Lower leg skin (tissue), 3 donors: ENCODE measurements around the gene SLX4IP.

Experiments used
- POLR2A ChIP-seq, 2 donors: fragments of 450-650 bp; IDR thresholded peaks; one replicate each; pipeline ENCODE4 v1.6.1; 2016 to 2017; ENCODE audit warnings: antibody characterized with exemption in 2 of 2, mild to moderate bottlenecking in 1 of 2, moderate library complexity in 1 of 2
- TF ChIP-seq, protein P1 (sequence below), 3 donors: fragments of 450-650 bp; IDR thresholded peaks; one replicate each; pipeline ENCODE4 v1.5.1; 2016; ENCODE audit warnings: antibody characterized with exemption in 3 of 3, mild to moderate bottlenecking in 3 of 3, moderate library complexity in 2 of 3

DNA sequence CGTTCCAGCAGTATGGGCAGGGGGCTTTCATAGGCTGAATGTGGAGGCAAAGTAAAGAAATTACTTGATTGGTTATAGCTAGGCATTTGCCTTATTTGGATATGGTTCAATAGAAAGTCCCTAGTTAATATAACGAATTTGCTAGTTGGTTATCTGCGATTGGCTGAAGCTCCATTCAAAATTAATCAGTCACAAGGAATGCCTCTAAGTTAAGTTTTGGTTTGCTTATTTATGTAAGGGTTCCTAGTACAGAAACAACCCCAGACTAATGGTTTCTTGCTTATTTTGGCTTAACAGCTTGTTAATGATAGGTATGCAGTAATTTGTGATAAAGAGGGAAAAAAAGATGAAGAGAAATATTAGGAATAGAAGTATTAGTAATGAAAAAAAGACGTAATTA, 151.2 kb downstream of the SLX4IP start:
- TF ChIP-seq, protein P1, sequence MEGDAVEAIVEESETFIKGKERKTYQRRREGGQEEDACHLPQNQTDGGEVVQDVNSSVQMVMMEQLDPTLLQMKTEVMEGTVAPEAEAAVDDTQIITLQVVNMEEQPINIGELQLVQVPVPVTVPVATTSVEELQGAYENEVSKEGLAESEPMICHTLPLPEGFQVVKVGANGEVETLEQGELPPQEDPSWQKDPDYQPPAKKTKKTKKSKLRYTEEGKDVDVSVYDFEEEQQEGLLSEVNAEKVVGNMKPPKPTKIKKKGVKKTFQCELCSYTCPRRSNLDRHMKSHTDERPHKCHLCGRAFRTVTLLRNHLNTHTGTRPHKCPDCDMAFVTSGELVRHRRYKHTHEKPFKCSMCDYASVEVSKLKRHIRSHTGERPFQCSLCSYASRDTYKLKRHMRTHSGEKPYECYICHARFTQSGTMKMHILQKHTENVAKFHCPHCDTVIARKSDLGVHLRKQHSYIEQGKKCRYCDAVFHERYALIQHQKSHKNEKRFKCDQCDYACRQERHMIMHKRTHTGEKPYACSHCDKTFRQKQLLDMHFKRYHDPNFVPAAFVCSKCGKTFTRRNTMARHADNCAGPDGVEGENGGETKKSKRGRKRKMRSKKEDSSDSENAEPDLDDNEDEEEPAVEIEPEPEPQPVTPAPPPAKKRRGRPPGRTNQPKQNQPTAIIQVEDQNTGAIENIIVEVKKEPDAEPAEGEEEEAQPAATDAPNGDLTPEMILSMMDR (IDR thresholded peaks at IDR 0.05): no peak
- TF ChIP-seq POLR2A (IDR thresholded peaks at IDR 0.05): no peak
